Skeletal muscle tissue (tissue), 4 donors: Measurements from ENCODE around the gene PFN3. TPM values are rescaled to one million over a fixed set of nuclear protein-coding genes. Genes with fewer than 3 reads are reported as not detected.

Experiments
- H3K27ac ChIP-seq: one replicate; pipeline ENCODE4 v1.7.0; 2013; ENCODE audit warnings: mild to moderate bottlenecking, low read depth, low read length, inconsistent platforms
- H3K27me3 ChIP-seq, 3 donors: one replicate each; pipeline ENCODE4 v1.7.0; 2013; ENCODE audit warnings: low read length in 3 of 3; ENCODE audit not compliant: control insufficient read depth in 3 of 3, insufficient read depth in 3 of 3
- H3K36me3 ChIP-seq, 3 donors: one replicate each; pipeline ENCODE4 v1.7.0; 2013; ENCODE audit warnings: low read length in 3 of 3; ENCODE audit not compliant: control insufficient read depth in 3 of 3, insufficient read depth in 3 of 3
- H3K4me1 ChIP-seq, 3 donors: one replicate each; pipeline ENCODE4 v1.7.0; 2013; ENCODE audit warnings: low read length in 3 of 3, mild to moderate bottlenecking in 3 of 3; ENCODE audit not compliant: control insufficient read depth in 3 of 3, insufficient read depth in 3 of 3
- H3K4me3 ChIP-seq, 3 donors: one replicate each; pipeline ENCODE4 v1.7.0; 2013; ENCODE audit warnings: low read length in 3 of 3
- H3K9ac ChIP-seq, 3 donors: one replicate each; pipeline ENCODE4 v1.7.0; 2013; ENCODE audit warnings: low read length in 3 of 3, mild to moderate bottlenecking in 3 of 3, moderate library complexity in 2 of 3, low read depth in 1 of 3
- H3K9me3 ChIP-seq, 3 donors: one replicate each; pipeline ENCODE4 v1.7.0; 2013; ENCODE audit warnings: low read length in 3 of 3; ENCODE audit not compliant: control insufficient read depth in 3 of 3
- total RNA-seq: library from RNA; depleted of rRNA; stranded (reverse); fragments of >200 nt; gene quantifications from one replicate; pipeline ENCODE4 v1.2.3, GENCODE V29; 2014
- donor health status: Osteomylitis.

Gene PFN3
- total RNA-seq, 1 donor from 2014 or later = not detected

GRCh38 chr5:177445052-177445916 lies 44.8 kb upstream of the PFN3 start:
- no peak overlapping the region for H3K27ac ChIP-seq
- peaks cover 14 to 23% (median 16%) of the 10 kb centered on the region in 3 donors for H3K4me1 ChIP-seq
- H3K4me3 ChIP-seq = no peak overlapping the region
- H3K27me3 ChIP-seq = peaks cover 4 to 20% (median 17%) of the 10 kb centered on the region in 3 donors
- H3K9ac ChIP-seq = no peak overlapping the region
- H3K9me3 ChIP-seq = no peaks in the 10 kb centered on the region
- H3K36me3 ChIP-seq = peaks cover 5 to 7% (median 6%) of the 10 kb centered on the region in 3 donors

GRCh38 chr5:177444106-177445051 lies 43.9 kb upstream of the PFN3 start:
- no peak overlapping the region for H3K9ac ChIP-seq
- H3K27ac ChIP-seq = no peak overlapping the region
- no peak overlapping the region for H3K4me3 ChIP-seq
- H3K36me3 ChIP-seq = peaks cover 8 to 11% (median 10%) of the 10 kb centered on the region in 3 donors
- H3K4me1 ChIP-seq = peaks cover 14 to 23% (median 16%) of the 10 kb centered on the region in 3 donors
- H3K27me3 ChIP-seq = peaks cover 4 to 12% (median 11%) of the 10 kb centered on the region in 3 donors
- no peaks in the 10 kb centered on the region for H3K9me3 ChIP-seq

- peaks cover 14 to 19% (median 16%) of the 10 kb centered on the region in 3 donors for H3K4me1 ChIP-seq
- no peaks in the 10 kb centered on the region for H3K9me3 ChIP-seq
- peaks cover 4 to 8% (median 6%) of the 10 kb centered on the region in 3 donors for H3K27me3 ChIP-seq
- no peak overlapping the region for H3K9ac ChIP-seq
- H3K4me3 ChIP-seq = no peak overlapping the region
- H3K36me3 ChIP-seq = peaks cover 8 to 15% (median 11%) of the 10 kb centered on the region in 3 donors
- no peak overlapping the region for H3K27ac ChIP-seq
These were observed 42.9 kb upstream of the PFN3 start for GRCh38 chr5:177443144-177443983.

DNA sequence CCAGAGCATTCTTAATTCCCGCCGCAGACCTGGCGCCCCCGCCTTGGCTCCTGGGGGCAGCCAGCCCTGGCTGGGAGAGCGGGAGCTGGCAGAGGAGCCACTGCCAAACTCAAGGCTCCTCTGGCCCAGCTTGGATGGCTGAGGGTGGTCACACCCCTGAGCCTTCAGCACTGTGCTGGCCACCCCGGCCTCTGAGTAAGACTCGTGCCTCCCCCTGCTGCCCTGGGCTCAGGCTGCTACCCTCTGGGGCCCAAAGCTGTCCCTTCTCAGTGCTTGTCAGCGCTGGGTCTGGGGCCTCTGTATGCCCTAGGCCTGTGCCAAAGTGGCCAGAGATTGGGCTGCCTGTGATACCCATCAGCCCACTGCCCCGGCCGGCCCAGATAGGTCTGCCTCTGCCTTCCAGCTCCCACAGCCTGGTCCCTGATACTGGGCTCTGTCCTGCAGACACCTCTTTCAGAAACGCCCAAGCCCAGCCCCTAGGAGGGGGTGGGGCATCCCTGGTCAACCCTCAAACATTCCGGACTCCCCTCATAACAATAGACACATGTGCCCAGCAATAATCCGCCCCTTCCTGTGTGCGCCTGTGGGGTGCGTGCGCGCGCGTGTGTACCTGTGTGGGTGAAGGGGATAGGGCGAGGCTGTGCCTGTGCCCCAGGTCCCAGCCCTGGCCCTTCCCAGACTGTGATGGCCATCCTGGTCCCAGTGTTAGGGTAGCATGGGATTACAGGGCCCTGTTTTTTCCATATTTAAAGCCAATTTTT lies 41.8 kb upstream of the PFN3 start:
- peaks cover 8 to 25% (median 16%) of the 10 kb centered on the region in 3 donors for H3K36me3 ChIP-seq
- no peak overlapping the region for H3K4me3 ChIP-seq
- H3K9ac ChIP-seq = no peak overlapping the region
- H3K4me1 ChIP-seq = peaks cover 7 to 8% (median 8%) of the 10 kb centered on the region in 3 donors
- H3K9me3 ChIP-seq = no peaks in the 10 kb centered on the region
- H3K27me3 ChIP-seq = peaks cover 0 to 4% (median 0%) of the 10 kb centered on the region in 3 donors
- no peak overlapping the region for H3K27ac ChIP-seq

DNA sequence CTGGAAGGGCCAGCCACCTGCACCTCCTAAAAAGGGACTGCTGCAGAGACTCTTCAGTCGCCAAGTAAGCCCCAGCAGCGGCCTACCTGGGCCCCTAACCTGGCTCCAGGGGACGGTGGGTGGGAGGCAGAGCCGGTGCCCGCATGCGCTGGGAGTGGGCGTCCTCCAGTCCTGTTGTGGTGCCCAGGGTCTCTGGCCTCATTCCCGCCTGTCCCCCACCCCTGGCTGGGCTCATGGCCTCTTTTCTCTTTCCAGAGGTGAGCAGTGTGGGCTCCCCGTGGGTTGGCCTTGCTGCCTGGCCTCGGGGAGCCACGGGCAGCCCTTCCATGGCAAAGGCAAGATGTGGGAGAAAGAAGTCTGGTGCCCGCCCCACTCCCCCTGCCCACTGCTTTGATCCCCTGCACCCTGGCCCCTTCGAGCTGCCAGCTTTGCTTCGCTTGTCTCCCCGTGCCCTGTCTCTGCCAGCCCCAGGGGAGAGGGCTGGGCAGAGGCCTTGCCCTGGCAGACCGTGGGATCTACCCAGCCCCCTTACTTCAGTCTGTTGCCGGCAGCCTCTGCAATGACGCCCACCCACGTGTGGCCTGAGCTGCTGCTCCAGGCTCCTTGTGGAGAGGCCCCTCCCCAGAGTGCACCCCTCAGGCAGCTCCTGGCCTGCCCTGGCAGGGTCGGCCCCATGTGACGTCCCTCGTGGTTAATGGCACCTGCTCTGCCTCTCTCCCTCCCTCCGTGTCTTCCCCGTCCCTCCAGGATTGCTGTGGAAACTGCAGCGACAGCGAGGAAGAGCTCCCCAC lies 40.7 kb upstream of the PFN3 start:
- Histone ChIP-seq H3K36me3 (peaks cover 13 to 31% (median 23%) of the 10 kb centered on the region in 3 donors), H3K27ac (no peak overlapping the region), H3K4me1 (peaks cover 3 to 4% (median 3%) of the 10 kb centered on the region in 3 donors), H3K4me3 (no peak overlapping the region), H3K27me3 (peaks cover 0 to 2% (median 0%) of the 10 kb centered on the region in 3 donors), H3K9me3 (no peaks in the 10 kb centered on the region), H3K9ac (no peak overlapping the region)

DNA sequence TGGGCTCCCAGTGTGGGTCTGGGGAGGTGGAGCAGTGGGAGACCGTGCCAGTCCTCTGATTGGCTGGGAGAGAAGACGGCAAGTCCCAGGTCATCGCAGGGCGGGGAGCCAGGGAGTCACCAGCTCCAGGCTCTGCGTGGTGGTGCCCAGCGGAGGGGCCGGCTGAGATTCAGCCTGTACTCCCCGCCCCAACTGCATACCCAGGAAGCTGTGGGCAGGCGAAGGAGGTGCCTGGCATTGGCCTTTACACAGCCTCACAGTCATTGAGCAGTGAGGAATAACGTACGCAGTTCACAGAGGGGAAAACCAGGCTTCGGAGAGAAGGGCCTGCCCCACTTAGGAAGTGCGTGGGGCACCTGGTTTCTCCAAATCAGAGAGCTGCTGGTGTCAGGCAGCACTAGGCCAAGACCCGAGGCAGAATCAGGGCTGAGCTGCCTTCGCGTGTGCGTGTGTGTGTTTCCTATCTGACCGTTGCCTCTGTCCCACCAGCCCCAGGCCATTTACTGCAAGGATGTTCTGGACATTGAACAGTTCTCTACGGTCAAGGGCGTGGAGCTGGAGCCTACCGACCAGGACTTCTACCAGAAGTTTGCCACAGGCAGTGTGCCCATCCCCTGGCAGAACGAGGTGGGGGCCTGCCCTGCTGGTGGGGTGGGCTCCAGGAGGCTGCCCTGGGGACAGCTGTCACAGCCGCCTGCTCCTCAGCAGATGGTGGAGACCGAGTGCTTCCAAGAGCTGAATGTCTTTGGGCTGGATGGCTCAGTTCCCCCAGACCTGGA lies 39.9 kb upstream of the PFN3 start:
- H3K9me3 ChIP-seq = no peaks in the 10 kb centered on the region
- no peak overlapping the region for H3K27ac ChIP-seq
- H3K4me1 ChIP-seq = no peaks in the 10 kb centered on the region
- no peak overlapping the region for H3K4me3 ChIP-seq
- H3K9ac ChIP-seq = no peak overlapping the region
- H3K36me3 ChIP-seq = peaks cover 14 to 38% (median 25%) of the 10 kb centered on the region in 3 donors
- H3K27me3 ChIP-seq = no peaks in the 10 kb centered on the region

DNA sequence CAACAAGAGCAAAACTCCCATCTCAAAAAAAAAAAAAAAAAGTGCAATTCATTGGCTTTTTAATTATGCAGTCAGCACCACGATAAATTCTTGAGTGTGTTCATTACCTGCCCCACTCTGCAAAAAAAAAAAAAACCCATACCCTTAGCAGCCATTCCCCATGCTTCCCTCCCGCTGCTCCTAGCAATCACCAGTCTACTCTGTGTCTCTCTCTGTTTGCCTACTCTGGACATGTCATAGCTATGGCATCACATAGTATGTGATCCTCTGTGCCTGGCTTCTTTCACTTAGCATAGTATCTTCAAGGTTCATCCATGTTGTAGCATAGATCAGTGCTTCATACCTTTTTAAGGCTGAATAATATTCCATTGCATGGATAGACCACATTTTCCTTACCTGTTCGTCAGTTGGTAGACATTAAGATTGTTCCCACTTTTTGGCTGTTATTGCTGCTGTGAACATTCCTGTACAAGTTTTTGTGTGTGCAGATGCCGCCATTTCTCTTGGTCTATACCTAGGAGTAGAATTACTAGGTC lies 39.1 kb upstream of the PFN3 start:
- H3K4me3 ChIP-seq = no peak overlapping the region

DNA sequence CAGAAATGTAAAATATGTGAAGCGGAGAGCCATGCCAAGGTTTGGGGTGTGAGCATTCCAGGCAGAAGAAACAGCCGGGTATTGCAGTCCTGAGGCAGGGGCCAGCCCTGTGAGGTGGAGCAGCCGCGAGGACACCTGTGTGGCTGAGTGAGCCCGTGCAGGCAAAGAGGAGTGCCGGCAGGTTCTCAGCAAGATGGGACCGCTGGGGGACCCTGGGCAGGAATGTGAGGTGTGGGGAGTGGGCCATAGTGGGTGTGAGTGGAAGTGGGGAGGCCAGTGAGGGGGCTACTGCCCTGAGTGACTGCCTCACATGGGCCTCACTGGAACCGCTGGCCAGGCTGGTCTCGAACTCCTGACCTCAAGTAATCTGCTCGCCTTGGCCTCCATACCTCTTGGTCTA lies 38.0 kb upstream of the PFN3 start:
- no peak overlapping the region for H3K9ac ChIP-seq
- no peaks in the 10 kb centered on the region for H3K9me3 ChIP-seq
- peaks cover 31 to 56% (median 40%) of the 10 kb centered on the region in 3 donors for H3K36me3 ChIP-seq
- H3K27me3 ChIP-seq = no peaks in the 10 kb centered on the region
- no peak overlapping the region for H3K27ac ChIP-seq
- H3K4me3 ChIP-seq = no peak overlapping the region
- no peaks in the 10 kb centered on the region for H3K4me1 ChIP-seq

More for the DNA sequence above, 39.1 kb upstream of the PFN3 start:
- H3K36me3 ChIP-seq = peaks cover 21 to 46% (median 33%) of the 10 kb centered on the region in 3 donors
- H3K27ac ChIP-seq = no peak overlapping the region
- no peaks in the 10 kb centered on the region for H3K9me3 ChIP-seq
- H3K9ac ChIP-seq = no peak overlapping the region
- no peaks in the 10 kb centered on the region for H3K4me1 ChIP-seq
- no peaks in the 10 kb centered on the region for H3K27me3 ChIP-seq
